ENCODE results near the gene JSRP1.
"Not testable (repeated sequence)": the region's sequence is repeated elsewhere in the genome, so short reads cannot be mapped to it uniquely, and the experiment has no call there.

Gene JSRP1

DNA sequence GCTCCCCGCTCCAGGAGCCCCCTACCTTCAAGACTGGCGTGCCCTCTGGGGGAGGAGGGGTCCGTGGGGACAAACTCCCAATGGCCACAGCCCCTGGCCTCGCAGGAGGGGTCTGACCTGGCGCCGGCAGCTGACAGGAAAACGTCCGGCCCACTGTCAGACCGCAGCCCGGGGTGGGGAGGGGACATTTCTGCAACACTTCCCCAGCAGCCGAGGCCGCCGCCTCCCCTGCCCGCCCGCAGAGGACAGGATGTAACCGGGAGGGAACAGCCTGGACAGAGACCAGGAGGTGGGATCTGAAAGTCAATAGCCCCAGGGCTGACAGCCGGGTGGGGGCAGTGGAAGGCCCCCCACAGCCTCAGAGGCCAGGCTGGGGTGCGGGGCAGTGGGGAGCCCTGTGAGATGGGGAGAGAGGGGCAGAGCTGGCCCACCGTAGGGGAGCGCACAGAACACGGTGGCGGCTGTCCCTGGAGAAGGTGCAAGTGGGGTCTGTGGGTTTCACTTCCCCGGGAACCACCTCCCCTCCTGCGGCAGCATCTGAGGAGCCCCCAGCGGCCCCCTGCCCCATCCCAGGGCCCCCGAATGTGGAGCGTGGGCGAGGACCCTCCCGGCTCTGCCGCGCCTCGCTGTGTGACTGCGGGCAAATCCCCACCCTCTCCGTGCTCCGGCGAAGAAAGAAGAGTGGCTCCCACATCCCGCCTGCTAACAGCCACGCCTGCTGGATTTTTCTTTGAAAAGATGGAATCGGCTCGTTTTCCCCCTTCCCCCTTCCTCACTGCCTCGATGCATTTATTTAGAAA, 26.0 kb upstream of the JSRP1 start, which contains the start of gene PEAK3:
TSS of gene PEAK3 (minus strand) at position 114 of the 800 bp plus-strand sequence. CDS start 1,244 bp downstream, outside the sequence.
- no peak for DNase-seq

DNA sequence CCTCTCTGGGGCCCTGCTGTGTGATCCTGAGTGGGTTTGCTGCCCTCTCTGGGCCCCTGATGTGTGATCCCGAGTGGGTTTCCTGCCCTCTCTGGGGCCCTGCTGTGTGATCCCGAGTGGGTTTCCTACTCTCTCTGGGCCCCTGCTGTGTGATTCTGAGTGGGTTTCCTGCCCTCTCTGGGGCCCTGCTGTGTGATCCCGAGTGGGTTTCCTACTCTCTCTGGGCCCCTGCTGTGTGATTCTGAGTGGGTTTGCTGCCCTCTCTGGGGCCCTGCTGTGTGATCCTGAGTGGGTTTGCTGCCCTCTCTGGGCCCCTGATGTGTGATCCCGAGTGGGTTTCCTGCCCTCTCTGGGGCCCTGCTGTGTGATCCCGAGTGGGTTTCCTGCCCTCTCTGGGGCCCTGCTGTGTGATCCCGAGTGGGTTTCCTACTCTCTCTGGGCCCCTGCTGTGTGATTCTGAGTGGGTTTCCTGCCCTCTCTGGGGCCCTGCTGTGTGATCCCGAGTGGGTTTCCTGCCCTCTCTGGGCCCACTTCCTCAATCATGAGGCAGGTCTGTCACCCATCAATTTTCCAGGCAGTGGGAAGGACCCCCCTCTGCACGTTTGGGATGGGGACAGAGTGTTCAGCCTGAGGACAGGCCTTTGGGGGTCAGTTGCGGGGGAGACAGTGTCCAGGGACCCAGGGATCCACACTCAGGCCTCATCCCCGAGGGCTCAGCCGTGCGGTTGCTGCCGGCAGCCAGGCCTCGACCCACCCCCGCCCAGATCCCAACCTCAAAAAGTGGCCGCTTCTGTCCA, 25.2 kb upstream of the JSRP1 start:
- DNase-seq = not testable (repeated sequence)

GRCh38 chr19:2280633-2281264, 24.5 kb upstream of the JSRP1 start:
- DNase-seq = no peak

- DNase-seq = no peak
Observed at GRCh38 chr19:2278459-2279158, 22.4 kb upstream of the JSRP1 start.

DNA sequence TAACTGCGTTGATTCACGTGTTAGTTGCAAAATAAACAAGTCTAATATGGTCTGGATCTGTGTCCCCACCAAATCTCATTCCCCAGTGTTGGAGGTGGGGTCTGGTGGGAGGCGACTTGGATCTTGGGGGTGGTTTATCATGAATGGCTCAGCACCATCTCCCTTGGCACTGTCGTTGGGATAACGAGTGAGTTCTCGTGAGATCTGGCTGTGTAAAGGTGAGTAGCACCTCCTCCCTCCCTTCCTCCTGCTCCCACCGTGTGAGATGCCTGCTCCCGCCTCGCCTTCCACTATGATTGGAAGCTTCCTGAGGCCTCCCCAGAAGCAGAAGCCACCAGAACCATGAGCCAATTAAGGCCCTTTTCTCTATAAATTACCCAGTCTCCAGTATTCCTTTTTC, 20.9 kb upstream of the JSRP1 start:
- no peak for DNase-seq

GRCh38 chr19:2276429-2276986, 20.3 kb upstream of the JSRP1 start:
- no peak for DNase-seq

- DNase-seq = no peak
Observed at GRCh38 chr19:2275588-2276428, 19.6 kb upstream of the JSRP1 start.

DNA sequence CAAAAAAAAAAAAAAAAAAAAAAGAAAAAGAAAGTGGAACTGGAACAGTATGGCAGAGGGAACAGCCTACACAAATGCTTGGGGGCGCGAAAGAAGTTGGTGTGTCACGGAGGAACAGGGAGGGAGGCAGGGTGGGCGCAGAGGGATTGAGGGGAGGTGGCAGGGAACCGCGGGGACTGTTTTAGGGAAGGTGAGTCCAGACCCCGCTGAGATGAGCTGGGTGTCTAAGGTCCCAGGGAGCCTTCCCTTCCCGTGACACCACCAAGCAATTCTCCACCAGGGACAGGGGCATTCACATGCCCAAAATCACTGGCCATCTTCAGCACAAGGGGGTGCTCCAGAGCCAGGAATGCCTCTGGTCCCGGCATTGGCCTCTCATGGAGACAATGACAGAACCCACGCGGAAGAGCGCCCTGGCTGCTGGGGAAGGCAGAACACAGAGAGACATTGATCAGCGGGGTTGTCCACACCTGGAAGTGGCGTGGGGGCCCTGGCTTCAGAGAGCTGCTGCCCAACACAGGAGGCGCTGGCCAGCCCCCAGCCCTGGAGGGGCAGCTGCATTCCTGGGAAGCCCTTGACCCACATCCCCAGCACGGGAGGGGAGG, 18.8 kb upstream of the JSRP1 start:
- no peak for DNase-seq

DNA sequence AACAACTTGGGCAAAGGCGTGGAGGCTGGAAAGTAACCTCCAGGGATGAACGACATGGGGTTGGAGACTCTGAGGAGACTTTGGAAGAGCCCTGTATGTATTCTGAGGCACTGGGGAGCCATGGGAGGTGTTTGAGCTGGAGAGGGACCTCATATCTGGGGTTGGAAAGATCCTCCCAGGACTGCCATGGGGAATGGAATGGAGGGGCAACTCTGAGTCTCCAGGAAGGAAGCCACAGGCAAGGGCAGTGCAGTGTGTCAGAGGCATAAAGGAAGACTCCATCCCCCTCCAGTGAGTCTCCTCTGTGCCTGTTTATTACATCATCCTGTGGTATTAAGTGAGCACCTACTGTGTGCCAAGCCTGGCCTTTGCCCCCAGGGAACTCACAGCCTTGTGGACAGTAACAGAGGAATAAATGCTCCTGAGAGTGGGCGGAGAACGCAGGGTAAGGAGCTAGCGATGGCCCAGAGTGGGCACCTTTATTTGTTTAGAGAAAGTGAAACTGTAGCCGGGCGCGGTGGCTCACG, 18.0 kb upstream of the JSRP1 start:
- no peak for DNase-seq

- DNase-seq = peak; percentile 78
Observed at GRCh38 chr19:2273356-2274184, 17.4 kb upstream of the JSRP1 start.

DNA sequence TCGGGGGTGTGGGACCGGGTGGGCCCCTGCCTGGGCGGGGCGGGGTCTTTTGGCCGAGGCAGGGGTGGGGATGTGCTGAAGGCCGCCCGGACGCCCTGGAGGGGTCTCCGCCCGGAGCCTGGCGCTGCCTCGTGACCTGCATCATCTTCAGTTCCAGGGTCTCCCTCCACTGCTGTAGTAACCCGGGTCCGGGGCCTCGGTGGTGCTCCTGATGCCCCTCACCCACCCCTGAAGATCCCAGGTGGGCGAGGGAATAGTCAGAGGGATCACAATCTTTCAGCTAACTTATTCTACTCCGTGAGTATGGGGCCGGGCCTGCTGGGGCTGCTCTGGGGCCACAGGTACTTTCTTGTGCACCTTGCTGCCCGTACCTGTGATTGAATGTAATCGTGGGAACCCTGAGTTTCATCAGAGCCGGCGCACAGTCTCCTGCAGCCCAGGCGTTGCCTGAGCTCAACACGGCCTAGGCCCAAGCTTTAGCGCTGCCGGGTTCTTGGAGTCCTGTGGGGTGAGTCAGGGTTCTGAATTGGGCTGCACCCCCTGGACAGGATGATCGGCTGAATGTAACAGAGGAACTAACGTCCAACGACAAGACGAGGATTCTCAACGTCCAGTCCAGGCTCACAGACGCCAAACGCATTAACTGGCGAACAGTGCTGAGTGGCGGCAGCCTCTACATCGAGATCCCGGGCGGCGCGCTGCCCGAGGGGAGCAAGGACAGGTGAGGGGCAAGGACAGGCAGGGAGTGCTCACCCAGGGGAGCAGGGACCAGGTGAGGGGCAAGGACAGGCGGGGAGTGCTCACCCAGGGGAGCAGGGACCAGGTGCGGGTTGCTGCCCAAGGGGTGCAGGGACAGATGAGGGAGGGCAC, 15.3 kb upstream of the JSRP1 start:
- DNase-seq = peak; percentile 65

GRCh38 chr19:2270423-2271233, 14.4 kb upstream of the JSRP1 start:
- DNase-seq = peak; percentile 79

DNA sequence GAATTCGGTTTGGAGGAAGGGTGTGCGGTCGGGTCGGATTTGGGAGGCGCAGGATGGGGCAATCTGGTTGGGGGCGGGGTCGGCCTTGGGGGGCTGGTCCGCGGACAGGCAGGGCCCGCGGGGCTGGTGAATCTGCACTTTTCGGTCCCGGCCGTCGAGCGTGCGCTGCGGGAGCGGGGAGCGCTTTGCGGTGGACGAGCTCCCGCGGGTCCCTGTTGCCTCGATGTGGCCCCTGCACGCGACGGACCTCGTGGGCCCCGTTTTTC, 13.9 kb upstream of the JSRP1 start:
- no peak for DNase-seq

- peak; percentile 99 for DNase-seq
Observed at GRCh38 chr19:2269244-2270156, 13.3 kb upstream of the JSRP1 start.

DNA sequence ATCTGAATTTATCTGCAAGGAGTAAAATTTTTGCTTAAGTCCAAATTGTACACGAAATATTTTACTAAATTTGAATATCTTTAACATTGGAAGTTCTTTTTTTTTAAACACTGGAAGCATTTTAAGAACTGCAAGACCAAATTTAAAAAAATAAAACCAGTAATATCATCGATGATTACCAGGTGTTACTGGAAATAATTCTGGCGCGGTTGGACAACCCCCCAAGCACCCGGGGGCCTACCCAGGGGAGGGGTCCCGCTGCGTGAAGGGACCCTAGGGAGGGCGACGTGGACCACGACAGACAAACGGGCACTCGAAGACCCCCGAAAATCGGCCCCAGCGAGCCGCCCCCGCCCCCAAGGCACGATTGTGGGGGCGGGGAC, 12.6 kb upstream of the JSRP1 start:
- DNase-seq = no peak

DNA sequence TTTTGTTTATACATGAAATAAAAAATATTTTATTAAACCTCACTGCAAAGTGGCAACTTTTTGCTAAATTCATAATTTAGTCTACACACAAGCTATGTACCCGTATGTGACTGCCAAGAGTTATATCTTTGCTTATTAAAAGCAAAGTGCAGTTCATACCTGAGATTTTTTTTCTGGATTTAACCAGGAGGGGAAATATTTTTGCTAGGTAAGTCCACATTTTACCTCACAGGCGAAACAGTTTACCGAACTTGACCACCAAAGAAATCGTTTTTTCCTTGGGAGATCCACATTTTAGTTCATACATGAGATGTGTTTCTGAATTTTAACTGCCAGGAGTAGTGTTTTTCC, 12.2 kb upstream of the JSRP1 start:
- DNase-seq = no peak
